Stimulated activated CD4-positive, alpha-beta T cell treated with anti-CD3 and anti-CD28 coated beads, Interleukin-12 subunit alpha, Interleukin-12 subunit beta, amount 100 ng/mL, for 4 hours (primary cell): ENCODE results near the gene GCN1.
"Not testable (repeated sequence)": the region's sequence is repeated elsewhere in the genome, so short reads cannot be mapped to it uniquely, and the experiment has no call there.

ENCODE experiments used
- DNase-seq: peaks from one replicate; pipeline ENCODE4 v3.0.0-alpha.2; 2020

The GCN1 gene

DNA sequence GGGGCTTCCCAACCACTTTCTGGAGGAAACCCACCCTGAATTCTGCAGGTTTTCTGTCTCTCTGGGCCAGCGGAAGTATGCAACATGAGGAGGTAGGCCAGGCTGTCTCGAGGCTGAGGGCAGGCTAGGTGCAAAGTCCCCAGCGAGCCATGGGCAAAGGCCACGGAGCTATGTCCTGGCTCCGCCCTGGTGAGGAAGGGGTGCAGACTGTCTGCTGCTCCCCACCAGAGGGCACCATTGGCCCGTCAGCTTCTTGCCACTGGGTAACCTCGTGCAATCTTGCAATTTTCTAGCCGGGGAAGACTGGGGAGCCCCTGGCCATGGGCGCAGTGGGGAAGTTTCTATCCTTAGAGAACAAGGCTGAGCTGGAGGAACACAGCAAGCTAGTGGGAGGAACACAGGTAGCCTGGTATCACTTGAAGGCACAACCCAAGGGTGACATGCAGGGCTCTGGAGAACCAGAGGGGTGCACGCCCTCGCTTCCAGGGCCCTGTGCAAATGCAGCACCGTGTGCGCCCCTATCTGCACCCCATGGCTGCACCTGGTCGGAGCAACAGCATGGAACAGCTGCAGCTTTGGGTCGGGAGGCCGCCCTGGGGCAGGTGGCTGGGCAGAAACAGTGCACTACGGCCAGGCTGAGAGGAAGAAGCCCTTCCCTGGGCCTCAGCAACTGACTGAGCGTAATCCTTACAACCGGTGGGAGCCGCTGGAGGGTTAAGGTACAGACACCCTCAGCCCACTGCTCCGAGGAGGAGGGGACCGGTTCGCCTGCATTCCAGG lies 34.0 kb upstream of the GCN1 start:
- DNase-seq: peak; percentile 90

- no peak for DNase-seq
These were observed 33.5 kb upstream of the GCN1 start for GRCh38 chr12:120228041-120228290.

DNA sequence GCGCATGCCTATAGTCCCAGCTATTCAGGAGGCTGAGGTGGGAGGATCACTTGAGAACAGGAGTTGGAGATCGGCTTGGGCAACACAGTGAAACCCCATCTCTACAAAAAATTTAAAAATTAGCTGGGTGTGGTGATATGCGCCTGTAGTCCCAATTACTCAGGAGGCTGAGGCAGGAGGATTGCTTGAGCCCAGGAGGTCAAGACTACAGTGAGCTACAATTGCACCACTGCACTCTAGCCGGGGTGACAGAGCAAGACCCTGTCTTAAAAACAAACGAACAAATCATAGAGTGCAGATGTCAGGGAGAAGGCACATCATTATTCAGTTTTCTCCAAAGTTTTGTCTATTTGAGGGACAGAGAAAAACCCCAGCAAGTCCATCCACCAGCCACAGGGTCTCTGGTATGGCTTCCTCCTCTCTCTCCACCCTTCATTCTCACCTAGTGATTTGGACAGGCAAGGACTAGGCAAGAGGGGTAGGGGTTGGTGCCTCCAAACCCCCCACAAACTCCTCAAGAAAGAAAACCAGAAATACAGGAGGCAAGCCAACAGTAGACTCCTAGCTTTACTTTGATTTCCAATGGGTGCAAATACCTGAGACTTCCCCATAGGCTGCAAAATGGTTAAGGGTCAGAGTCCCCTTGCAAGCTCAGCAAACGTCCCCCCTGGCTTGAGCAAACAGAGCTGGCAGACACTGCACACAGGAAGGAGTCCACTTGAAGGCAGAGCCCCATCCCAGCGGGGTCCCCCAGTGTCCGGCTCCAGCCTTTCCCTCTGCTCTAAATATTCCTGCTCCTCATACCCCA lies 32.9 kb upstream of the GCN1 start:
- no peak for DNase-seq

DNA sequence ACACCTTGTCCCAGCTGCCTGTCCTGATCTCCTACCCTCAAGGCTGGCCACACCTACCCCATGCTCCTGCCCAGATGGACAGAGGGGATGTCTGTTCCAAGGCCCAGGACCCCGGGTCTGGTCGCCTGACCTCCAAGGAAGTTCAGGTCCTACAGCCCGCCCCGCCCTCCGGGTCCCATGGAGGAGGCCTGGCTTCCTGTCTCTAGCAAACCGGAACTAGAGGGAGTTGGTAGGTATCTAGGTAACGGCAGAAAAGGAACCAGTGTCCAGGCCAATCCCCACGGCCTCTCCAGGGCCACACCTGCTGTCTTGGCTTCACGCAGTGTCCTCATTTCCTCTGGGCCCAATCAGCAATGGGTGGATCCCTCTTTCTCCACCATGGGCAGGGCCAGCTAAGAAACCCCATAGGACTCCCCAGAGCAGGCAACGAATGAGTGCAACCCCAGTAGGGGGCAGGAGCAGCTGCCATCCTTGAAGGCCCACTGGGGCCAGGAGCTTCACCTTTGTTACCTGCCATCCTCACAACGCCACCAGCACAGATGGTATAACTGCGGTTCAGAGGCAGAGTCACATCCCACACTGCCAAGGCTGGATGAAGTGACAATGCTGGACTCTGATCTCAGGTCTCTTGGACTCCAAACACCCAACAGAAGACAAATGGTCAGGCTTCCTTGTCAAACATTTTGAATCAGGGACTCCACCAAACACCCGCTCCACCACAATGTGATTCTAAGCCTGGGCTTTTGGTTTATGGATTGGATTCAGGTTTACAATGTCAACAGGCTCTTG lies 31.5 kb upstream of the GCN1 start:
- no peak for DNase-seq

DNA sequence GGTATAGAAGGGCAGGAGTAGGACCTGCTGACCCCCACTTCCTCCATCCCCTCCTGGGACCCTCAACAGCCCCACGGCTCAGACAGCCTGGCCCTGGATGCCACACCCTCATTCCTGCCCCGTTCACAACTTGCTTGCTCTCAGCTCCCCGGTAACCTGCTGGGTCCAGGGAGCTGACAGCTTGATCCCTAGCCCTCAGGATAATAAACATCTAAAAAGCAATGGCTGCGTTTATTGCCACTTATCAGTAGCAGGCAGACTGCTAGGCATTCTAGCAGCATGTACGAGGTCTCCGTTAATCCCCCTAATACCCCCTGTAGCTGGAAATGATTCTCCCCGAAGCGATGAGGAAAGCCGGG lies 30.7 kb upstream of the GCN1 start:
- DNase-seq: no peak

GRCh38 chr12:120224304-120225199 lies 30.0 kb upstream of the GCN1 start:
- no peak for DNase-seq

GRCh38 chr12:120223458-120224303 lies 29.2 kb upstream of the GCN1 start:
- no peak for DNase-seq

- no peak for DNase-seq
These were observed 27.8 kb upstream of the GCN1 start for GRCh38 chr12:120222288-120222832.

DNA sequence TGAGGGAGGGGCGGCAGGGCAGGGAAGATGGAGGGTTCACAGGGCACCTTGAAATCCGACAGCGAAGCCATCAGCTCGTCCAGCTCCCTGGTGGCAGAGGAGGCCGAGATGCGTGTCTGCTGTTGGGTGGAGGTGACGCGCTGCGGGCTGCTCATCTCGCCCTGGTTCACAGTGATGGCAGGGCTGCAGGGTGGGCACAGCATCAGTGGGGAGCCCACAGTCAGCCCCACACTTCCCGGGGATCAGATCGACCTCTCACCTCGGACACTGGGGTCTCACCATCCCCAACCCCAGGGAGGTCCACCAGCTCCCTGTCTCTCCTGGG lies 27.0 kb upstream of the GCN1 start:
- DNase-seq: no peak

DNA sequence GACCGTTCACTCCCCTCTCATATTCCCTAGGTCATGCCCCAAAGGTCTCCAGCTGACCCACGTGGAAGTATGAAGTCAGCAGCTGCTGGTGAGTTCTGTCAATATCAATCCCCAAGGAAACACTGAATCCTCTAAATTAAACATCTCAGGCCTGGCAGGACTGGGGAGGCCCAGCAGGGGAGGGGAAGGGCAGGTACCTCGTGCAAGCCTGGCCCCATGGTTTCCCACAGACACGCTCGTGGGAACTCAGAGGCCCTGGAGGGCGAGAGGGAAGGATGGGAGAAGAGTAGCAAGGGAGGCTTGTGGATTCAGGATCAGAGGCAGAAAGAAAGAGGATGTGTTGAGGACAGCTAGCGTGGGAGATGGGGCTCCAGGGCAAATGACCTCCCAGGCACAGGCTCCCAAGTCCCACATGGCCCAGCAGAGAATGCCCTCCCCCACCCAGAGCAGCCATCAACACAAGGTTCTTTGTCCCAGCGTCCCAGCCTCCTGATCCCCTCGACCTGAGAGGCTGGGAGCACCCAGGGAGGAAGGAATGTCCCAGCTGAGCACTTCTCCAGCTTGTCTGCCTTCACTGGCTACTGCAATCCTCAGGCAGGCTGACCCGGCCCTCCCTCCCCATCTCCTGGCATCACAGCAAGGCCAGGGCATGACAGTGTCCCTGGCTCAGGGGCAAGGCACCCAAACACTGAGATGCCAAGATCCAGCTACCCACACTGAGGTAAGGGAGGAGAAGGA lies 26.5 kb upstream of the GCN1 start:
- no peak for DNase-seq

DNA sequence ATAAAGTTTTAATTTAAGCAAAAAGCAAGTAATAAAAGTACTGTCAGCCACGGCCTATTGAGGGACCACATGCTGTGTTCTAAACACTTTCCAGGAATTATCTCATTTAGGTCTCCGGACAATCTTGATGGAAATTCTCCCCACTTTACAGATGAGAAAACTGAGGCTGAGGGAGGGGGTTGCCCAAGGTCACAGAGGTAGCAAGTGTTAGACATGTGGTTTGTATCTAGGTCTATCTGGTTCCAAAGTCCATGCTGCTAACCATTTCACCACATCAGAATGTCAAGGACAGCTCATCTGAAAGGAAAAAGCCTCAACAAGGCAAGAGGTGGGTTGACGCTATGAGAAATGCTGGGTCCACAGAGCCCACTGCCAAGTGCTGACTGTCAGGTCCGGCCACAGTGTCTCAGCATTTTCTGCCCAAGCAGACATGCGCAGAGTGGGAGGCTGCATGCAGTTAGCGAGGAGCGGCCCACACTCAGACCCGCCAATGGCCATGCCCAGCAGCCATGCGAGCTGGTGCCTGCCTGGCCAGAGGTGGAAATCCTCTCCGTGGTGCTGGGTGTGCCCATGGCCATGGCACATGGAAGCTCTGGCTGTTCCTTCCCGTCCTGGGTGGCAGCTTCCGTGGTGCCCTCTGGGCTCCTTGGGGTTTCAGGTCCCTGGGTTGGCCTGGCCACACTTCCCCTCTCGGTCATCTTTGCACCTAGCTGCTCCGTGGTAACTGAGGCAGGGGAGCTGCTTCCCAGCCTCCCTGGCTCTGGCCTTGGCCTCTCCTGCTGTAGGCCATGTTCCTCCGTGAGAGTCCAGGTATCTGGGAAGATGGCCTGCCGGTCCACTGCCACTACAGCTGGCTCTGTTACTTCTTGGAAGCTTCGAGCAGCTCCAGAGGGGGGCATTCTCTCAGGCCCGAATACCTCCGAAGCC lies 24.4 kb upstream of the GCN1 start:
- no peak for DNase-seq

DNA sequence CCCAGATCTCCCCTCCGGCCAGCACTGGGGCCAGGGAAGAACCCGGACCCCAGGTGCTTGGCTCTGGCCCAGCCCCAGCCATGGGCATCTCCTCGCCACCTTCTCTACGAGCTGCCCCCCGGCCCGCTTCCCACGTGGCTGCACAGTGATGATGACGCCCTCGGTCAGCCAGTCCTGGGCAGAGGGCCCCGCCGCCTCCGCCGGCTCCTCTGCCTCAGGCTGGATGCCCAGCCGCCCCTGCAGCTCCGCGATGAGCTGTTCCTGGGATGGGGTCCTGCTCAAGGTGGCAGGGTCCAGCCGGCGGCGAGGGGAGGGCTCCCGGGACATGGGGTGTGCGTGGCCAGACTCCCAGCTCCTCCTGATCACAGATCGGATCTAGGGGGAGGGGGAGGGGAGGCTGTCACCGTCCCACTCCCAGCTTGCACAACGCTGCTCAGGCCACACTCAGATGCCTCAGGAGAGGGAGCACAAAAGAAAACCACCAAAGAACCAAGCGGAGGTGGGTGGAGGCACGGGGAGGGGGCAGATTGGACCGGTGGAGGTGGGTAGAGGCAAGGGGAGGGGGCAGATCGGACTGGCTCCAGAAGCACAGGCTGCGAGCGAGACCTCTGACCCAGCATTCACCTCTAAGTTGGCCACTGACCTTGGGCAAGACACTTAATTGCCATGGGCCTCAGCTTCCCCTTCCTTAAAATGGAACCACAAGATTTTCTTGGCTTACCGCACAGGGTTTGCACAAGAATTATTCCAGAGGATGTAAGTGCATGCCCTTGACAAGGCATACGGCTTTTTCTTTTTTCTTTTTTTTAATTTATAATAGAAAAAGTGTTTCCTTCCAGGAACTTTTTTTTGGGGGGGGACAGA lies 22.5 kb upstream of the GCN1 start:
- DNase-seq: no peak

DNA sequence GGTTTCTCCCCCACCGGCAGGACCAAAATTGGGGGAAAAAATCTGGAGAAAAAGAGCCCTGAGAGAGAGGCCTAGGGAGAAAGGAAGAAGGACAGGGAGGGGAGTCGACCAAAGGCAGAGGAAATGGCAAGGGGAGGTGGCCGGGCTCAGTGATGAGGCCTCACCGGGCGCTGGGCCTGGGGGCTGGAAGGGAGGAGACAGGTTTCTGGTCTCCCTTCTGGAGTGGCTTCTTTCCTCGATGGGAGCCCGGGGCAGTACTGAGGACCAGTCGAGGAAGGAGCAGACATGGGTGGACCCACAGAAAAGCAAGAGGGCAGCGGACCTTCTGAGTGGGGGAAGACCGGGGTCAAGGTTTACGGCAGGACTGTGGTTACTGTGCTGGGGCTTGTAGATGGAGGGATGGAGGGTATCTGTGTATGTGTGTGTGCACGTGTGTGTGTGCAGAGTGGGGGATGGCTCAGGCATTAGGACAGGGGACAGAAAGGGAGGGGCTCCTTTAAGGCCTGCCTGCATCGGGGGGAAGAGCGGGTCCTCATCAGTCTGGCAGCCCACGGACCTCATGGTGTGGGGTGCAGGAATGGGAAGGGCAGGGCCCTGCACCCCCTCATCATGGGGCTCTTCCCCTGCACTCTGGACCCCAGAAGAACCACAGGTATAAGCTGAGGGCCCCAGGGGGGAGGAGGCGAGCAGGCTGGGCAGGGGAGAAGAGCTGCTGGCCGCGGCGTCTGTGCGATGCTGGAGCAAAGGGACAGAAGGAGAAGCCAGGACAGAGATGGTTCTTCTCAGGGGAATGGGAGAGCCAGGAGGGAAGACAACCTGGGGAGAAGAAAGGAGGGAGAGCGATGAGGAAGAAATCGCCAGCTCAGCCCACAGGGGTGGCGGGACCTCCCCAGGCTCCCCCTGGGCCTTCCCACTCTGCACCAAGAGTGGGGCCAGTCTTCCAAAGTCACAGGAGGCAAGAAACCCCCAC lies 21.5 kb upstream of the GCN1 start:
- no peak for DNase-seq

GRCh38 chr12:120215357-120215735 lies 20.8 kb upstream of the GCN1 start:
- DNase-seq: no peak

DNA sequence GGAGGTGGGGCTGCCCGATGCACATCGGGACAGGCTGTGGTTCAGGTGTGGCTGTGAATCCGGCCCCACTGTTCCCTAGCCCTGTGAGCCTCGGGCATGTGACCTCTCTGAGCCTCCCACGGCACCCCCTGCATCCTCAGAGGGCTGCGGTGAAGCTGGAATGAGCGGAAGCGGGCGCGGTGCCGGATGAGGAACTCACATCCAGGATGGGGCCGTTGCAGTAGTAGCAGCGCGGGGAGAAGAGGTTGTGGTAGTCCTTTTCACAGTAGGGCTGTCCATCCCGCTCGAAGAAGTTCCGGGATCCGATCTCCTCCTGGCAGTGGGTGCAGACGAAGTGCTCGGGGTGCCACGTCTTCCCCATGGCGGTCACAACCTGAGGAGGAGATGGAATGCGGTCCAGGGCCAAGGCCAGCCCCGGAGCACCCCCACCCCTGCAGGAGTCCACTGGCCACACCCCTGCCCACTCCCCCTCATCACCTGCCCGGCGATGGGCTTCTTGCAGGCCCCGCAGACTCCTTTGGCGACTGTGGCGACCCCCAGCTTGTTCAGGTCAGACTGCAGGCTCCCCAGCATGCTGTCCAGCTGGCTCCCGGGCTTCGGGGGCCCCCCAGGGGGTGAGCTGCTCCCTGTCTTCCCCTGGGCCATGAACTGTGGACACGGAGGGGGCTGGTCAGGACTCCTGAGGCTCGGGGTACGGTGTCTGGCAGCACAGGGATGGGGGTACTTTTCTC lies 20.3 kb upstream of the GCN1 start:
- DNase-seq: no peak

GRCh38 chr12:120213758-120214157 lies 19.2 kb upstream of the GCN1 start:
- DNase-seq: no peak

GRCh38 chr12:120213182-120213581 lies 18.7 kb upstream of the GCN1 start:
- not testable (repeated sequence) for DNase-seq
